Endothelial cell (in vitro differentiated cells): ENCODE data around the gene PRR36. TPM values are rescaled to one million over a fixed set of nuclear protein-coding genes. Genes with fewer than 3 reads are reported as not detected.

Experiments
- DNase-seq: peaks from one replicate; pipeline ENCODE4 v3.0.0; 2021; ENCODE audit warnings: low spot score
- H3K27ac Mint-ChIP-seq: one replicate; pipeline ENCODE4 v1.8.0; 2021; ENCODE audit warnings: mixed read lengths, inconsistent platforms; ENCODE audit not compliant: unreplicated experiment
- H3K27me3 Mint-ChIP-seq: one replicate; pipeline ENCODE4 v1.8.0; 2021; ENCODE audit warnings: mild to moderate bottlenecking, moderate library complexity, mixed read lengths, inconsistent platforms; ENCODE audit not compliant: unreplicated experiment
- H3K36me3 Mint-ChIP-seq: one replicate; pipeline ENCODE4 v1.8.0; 2021; ENCODE audit warnings: mild to moderate bottlenecking, low read depth, mixed read lengths, inconsistent platforms; ENCODE audit not compliant: unreplicated experiment
- H3K4me1 Mint-ChIP-seq: one replicate; pipeline ENCODE4 v1.8.0; 2021; ENCODE audit warnings: mild to moderate bottlenecking, mixed read lengths, inconsistent platforms; ENCODE audit not compliant: unreplicated experiment
- H3K4me3 Mint-ChIP-seq: one replicate; pipeline ENCODE4 v1.8.0; 2021; ENCODE audit warnings: mild to moderate bottlenecking, mixed read lengths, inconsistent platforms; ENCODE audit not compliant: unreplicated experiment
- H3K9me3 Mint-ChIP-seq: one replicate; pipeline ENCODE4 v1.8.0; 2021; ENCODE audit warnings: mixed read lengths, inconsistent platforms; ENCODE audit not compliant: unreplicated experiment
- total RNA-seq: library from RNA; stranded (reverse); fragmentation: NEBNext Ultra II Directional; extraction: Animal tissue kit (Norgen Biotek cat#: 25700); gene quantifications from one replicate; pipeline ENCODE4 v1.2.1, GENCODE V29; 2021; ENCODE audit not compliant: unreplicated experiment
- TF ChIP-seq, protein P1 (sequence below): fragments of 200-600 bp; sonication (generic); IDR thresholded peaks from one replicate; pipeline ENCODE4 v1.5.0; 2021; ENCODE audit warnings: antibody characterized with exemption; ENCODE audit not compliant: unreplicated experiment

The PRR36 gene
- total RNA-seq, 1 donor from 2014 or later, result 0.23 TPM

DNA sequence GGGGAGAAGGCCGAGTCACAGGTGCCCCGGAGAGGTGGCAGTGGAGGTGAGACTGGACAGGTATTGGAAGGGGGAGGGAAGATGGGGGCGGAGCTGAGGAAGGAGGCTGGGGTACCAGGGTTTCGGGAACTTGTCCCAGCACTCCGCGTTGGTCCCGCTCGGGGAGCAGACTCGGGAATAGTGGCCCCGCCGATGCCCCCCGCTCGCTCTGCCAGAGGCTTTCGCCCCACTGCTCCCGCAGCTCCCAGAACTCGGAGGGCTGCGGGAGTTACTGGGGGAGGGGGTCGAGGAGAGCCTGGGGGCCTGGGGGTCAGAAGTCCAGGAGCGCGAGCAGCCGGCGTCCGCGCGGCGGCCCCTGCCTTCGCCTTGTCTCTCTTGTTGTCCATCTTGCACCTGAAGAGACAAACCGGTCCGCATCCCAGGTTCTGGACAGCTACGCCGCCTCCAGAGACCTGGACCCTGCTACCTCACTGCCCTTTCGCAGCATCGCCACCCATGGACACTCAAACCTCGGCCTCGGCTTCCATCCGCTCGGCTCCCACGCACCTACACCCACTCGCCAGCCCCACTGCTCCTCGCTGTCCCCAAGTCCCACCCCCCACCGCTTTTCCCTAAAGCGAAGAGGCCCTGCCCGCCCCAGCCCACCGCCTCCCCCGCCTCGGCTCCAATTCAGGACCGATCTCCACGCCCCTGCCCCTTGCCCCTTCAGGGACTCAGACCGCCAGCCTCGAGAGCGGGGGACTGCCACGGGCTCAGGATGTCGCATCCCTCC lies 700 bp downstream of the PRR36 start:
- TF ChIP-seq, protein P1, sequence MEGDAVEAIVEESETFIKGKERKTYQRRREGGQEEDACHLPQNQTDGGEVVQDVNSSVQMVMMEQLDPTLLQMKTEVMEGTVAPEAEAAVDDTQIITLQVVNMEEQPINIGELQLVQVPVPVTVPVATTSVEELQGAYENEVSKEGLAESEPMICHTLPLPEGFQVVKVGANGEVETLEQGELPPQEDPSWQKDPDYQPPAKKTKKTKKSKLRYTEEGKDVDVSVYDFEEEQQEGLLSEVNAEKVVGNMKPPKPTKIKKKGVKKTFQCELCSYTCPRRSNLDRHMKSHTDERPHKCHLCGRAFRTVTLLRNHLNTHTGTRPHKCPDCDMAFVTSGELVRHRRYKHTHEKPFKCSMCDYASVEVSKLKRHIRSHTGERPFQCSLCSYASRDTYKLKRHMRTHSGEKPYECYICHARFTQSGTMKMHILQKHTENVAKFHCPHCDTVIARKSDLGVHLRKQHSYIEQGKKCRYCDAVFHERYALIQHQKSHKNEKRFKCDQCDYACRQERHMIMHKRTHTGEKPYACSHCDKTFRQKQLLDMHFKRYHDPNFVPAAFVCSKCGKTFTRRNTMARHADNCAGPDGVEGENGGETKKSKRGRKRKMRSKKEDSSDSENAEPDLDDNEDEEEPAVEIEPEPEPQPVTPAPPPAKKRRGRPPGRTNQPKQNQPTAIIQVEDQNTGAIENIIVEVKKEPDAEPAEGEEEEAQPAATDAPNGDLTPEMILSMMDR, result no peak
- Mint-ChIP-seq H3K27me3 (peaks cover 19% of the 10 kb centered on the region), H3K27ac (no peak overlapping the region), H3K9me3 (no peaks in the 10 kb centered on the region), H3K4me3 (peak overlapping the region; percentile 83), H3K36me3 (no peaks in the 10 kb centered on the region), H3K4me1 (no peaks in the 10 kb centered on the region)
- DNase-seq, result no peak

- Mint-ChIP-seq H3K27me3 (peaks cover 20% of the 10 kb centered on the region), H3K4me1 (no peaks in the 10 kb centered on the region), H3K36me3 (no peaks in the 10 kb centered on the region), H3K27ac (no peak overlapping the region), H3K4me3 (no peak overlapping the region), H3K9me3 (no peaks in the 10 kb centered on the region)
- DNase-seq, result no peak
- TF ChIP-seq, protein P1, result no peak
These were observed 1.6 kb downstream of the PRR36 start for GRCh38 chr19:7872306-7873204.

DNA sequence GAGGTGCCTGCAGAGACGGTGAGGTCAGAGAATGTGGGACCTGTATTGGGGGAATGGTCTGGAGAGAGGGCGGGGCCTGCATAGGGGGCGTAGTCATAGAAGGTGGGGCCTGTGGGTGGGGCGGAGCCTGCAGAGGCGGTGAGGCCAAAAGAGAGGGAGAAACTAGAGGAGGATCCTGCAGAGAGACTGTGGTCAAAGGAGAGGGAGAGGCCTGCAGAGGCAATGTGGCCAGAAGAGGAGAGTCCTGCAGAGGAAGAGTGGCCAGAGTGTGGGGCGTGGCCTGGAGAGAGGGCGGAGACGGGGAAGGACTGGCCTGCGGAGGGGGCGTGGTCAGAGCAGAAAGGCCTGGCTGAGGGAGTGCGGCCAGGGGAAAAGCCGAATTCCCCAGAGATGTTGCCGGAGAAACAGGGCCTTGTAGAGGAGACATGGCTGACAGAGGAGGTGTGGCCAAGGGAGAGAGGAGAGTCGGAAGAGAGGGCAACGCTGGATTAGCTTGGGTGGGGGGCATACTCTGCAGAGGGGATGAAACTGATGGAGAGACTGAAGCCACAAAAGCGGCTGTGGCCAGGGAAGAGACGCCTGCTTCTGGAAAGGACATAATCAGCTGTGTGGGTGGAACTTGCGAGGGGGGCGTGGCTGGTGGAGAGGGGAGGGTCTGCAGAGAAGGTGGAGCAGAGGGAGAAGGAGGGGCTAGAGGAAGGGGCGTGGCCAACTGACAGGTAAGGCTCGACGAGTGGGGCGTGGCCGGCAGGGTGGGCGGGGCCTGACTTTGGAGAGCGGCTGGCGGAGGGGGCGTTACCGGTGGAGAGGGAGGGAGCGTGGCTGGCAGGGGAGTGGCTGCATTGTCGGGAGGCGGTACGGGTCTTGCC lies 2.5 kb downstream of the PRR36 start:
- H3K27ac Mint-ChIP-seq, result no peak overlapping the region
- TF ChIP-seq, protein P1, result no peak
- DNase-seq, result peak; percentile 70
- H3K4me1 Mint-ChIP-seq, result no peaks in the 10 kb centered on the region
- peaks cover 22% of the 10 kb centered on the region for H3K27me3 Mint-ChIP-seq
- H3K4me3 Mint-ChIP-seq, result peak overlapping the region; percentile 26
- H3K36me3 Mint-ChIP-seq, result no peaks in the 10 kb centered on the region
- H3K9me3 Mint-ChIP-seq, result no peaks in the 10 kb centered on the region

DNA sequence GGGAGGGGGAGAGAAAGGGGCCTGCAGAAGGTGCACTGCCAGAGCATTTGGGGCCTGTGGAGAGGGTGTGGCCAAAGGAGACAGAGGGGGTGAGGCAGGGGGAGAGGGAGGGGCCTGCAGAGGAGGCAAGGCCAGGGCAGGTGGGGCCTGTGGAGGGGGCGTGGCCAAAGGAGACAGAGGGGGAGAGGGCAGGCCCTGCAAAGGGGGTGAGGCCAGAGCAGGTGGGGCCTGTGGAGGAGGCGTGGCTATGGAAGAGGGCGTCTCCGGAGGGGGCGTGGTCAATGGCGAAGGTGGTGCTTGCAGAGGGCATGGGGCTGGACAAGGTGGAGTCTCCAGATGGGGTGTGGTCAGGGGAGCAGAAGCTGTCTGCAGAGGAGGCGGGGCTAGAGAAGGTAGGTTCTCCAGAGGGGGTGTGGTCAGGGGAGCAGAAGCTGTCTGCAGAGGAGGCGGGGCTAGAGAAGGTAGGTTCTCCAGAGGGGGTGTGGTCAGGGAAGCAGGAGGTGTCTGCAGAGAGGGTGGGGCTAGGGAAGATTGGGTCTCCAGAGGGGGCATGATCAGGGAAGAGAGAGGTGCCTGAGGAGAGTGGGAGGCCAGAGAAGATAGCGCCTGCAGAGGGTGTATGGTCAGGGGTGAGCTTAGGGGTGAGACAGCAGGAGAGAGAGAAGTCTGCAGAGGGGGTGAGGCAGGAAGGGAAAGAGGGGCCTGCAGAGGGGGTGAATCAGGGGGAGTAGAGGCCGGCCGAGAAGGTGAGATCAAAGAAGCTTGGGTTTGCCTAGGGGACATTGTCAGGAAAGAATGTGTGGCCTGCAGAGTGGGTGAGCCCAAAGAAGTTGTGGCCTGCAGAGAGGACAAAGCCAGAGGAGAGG lies 3.4 kb downstream of the PRR36 start:
- Mint-ChIP-seq H3K27ac (no peak overlapping the region), H3K4me1 (no peaks in the 10 kb centered on the region), H3K9me3 (no peaks in the 10 kb centered on the region), H3K27me3 (peaks cover 18% of the 10 kb centered on the region), H3K4me3 (peak overlapping the region; percentile 26), H3K36me3 (no peaks in the 10 kb centered on the region)
- no peak for DNase-seq
- TF ChIP-seq, protein P1, result no peak
